Measurements from ENCODE around the gene MTG1. TPM values are rescaled to one million over a fixed set of nuclear protein-coding genes. Genes with fewer than 3 reads are reported as not detected.

The MTG1 gene, protein sequence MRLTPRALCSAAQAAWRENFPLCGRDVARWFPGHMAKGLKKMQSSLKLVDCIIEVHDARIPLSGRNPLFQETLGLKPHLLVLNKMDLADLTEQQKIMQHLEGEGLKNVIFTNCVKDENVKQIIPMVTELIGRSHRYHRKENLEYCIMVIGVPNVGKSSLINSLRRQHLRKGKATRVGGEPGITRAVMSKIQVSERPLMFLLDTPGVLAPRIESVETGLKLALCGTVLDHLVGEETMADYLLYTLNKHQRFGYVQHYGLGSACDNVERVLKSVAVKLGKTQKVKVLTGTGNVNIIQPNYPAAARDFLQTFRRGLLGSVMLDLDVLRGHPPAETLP
- total RNA-seq, result 19.3 and 23.1 TPM in 2 replicates

DNA sequence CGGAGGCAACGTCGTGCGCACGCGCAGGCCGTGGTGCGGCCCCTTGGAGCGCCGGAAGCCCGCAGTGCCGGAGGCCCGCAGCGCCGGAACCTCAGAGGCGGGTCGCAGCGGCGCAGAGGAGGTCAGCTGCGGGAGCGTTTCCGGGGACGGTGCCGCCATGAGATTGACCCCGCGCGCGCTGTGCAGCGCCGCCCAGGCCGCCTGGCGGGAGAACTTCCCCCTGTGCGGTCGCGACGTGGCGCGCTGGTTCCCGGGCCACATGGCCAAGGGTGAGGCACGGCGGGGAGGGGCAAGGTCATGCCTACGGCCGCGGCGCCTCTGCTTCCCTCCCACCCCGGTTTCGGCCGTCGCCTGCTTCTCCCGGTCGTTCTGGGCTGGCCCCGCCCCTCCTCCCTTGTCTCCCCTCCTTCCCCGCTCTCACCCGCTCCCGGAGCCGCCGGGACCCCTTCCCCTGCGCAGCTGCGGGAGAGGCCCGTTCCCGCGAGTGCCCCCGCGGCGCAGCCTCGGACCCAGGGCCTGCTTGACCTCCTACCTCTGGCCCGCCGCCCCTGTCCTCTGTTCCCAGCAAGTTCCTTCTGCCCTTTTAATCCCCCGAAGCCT lies at the start of gene MTG1:
Gene MTG1 (plus strand): TSS at position 94 of the 600 bp plus-strand sequence. CDS start 64 bp downstream, at position 158.

DNA sequence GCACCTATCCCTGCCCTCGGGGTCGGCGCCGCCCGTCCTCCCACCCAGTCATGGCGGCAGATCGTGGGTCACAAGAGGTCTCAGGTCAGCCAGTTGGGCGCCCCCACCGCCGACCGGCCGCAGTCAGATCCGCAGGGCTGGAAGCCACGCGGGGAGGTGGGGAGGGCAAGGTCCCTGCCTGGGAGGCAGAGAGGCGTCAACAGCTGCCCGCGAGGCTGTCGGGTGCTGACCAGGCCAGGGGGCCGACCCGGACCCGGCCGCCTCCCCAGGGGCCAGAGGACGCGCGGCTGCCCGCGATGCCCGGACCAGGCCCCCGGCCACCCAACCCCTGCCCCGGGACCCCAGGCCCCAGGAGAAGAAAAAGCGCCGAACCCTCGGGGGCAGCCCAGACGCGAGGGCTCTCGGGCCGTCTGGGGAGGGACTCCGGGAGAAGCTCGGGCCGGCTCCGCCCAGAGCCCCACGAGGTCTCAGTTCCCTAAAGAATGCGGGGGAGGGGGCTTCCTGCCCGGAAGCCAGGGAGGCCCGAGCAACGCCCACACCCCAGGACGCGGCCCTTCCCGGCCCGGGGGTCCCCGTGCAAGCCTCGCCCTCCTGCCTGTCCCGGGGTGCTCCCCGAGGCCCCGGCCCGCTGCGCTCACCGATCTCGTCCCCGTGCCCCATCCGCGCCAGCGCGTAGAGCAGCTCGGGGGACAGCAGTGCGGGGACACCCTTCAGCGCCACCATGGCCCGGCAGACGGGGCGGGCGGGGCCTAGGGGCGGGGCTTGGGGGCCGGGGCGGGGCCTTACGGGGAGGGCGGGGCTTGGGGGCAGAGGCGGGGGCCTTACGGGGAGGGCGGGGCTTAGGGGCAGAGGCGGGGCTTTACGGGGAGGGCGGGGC lies 36.4 kb upstream of the MTG1 start, which contains the start of gene FUOM:
Gene FUOM (minus strand): TSS at position 735 of the 877 bp plus-strand sequence. CDS start 12 bp downstream, at position 723.

DNA sequence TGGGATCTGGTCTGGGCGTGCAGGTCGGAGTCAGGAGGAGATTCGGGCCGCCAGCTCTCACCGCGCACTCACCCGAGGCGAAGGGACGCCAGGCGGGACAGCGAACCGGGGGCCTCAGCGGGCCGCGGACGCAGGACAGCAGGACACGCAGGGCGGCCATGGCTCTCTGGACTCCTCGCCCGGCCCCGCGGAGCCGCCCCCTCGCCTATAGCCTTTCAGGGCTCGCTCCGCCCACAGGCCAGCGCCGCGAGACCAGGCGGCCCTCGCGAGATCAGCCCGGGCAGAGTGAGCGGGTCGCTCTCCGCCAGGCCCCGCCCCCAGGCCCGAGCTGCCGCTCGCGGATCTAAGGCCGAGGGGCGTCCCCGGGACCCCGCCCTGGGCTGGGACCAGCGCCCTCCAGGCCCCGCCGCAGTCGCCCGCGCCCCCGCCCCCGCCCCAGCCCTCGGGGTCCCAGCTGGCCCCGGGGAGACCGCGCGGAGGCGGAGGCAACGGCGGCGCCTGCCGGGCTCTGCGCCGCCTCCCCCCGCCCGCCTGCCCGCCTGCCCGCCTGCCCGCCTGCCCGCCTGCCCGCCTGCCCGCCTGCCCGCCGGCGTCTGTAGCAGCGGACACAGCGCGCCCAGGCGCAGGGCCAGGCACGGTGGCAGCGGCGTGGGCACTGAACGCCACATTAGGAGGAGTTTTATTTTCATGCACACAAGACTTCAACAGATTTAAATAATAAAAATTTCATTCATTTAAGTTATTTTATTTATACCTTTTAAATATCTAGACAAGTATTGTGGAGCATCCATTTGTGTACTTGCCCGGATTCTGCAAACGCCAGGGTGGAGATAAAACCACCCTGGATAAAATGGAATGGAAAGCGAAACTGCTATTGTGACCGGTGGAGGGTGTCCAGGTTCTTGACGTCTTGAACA lies 20.5 kb upstream of the MTG1 start, which contains the start of gene ECHS1:
Gene ECHS1 (minus strand): TSS at position 181 of the 917 bp plus-strand sequence. CDS start 21 bp downstream, at position 160.

DNA sequence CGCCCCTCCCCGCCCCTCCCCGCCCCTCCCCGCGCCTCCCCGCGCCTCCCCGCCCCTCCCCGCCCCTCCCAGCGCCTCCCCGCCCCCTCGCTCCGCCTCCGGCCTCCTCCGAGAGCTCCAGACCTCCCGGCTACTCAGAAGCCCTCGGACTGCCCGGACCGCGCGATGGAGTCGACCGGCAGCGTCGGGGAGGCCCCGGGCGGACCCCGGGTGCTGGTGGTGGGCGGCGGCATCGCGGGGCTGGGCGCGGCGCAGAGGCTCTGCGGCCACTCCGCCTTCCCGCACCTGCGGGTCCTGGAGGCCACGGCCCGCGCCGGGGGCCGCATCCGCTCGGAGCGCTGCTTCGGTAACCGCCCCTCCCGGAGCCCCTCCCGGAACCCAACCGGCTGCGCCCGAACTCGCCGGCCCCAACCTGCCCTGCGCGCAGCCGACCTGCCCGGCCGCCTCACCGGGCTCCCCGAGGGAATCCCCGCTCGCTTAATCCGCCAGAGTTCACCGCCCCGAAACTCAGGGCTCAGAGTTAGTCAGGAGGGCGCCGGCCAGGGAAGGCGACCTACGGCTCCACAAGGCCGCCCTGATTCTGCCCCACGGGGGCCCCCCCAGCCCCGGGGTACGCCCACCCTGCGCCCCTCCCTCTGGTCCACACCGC lies 14.7 kb upstream of the MTG1 start, which contains the start of gene PAOX:
Gene PAOX (plus strand): TSS at position 111 of the 649 bp plus-strand sequence. CDS start 55 bp downstream, at position 166.

DNA sequence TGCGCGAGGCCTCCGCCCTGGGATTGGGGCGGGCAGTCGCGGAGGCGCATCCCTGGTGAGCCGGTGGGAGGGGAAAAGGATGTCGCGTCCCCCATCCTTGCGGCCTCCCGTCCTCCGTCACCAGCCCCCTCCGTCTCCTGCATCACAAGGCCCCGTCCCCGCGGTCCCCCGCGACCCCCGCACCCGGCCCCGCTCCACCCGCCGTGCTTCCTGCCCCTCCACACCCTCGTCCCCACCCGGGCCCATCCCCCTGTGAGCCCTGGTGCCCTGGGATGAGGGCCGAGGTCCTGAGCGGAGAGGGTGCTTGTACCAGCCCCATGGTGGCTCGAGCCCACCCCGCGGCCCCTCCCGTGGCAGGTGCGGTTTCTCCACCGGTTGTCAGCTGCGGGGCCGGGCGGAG lies 30.6 kb downstream of the MTG1 start, which contains the start of gene SPRN:
Gene SPRN (minus strand): TSS at position 25 of the 400 bp plus-strand sequence. CDS start 944 bp downstream, outside the sequence.

DNA sequence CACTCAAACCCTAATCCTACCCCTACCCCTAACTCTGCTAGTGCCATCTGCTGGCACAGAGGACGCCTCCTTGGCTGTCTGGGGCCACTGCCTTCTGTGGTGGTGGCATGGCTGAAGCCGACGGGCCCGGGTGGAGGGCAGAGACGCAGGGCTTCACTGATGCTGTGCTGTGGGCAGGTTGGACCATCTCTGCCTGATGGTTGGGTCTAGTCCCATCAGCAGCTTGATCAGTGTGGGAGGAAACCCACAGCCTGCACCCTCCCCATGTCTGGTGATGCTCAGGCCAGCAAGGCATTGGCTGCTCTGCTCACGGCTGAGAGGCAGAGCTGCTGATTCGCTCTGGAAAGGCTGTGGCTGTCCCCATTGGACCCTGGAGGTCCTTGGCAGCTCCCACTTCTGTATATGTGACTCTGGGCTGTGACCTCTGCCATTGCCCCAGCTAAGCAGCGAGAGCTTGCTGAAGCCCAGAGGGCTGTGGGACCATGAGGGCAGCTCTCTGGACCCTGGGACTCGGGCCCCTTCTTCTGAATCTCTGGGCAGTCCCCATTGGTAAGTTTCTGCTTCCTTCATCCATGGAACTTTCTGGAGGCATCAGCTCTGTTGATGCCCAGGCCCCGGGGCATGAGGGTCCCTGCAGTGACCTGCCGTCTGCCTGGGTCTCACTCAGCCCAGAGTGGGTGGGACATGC lies 59.7 kb downstream of the MTG1 start, which contains the start of gene SCART1:
Gene SCART1 (plus strand): TSS at position 430 of the 688 bp plus-strand sequence. CDS start 53 bp downstream, at position 483.

Other genes starting within 250 kb of the MTG1 start
- 0.12 and 0.26 TPM in 2 replicates for gene KNDC1, start 233.9 kb upstream of the MTG1 start, total RNA-seq
- gene UTF1, start 163.9 kb upstream of the MTG1 start, total RNA-seq, result not detected in 2 replicates
- not detected in 2 replicates for gene VENTX, start 156.3 kb upstream of the MTG1 start, total RNA-seq
- 0.87 and 1.3 TPM in 2 replicates for gene ADAM8, start 117.3 kb upstream of the MTG1 start, total RNA-seq
- gene TUBGCP2, start 85.3 kb upstream of the MTG1 start, total RNA-seq, result 66.4 and 71.7 TPM in 2 replicates
- 18.4 and 21.8 TPM in 2 replicates for gene ZNF511, start 85.2 kb upstream of the MTG1 start, total RNA-seq
- gene CALY, start 57.3 kb upstream of the MTG1 start, total RNA-seq, result not detected in 2 replicates
- gene PRAP1, start 46.8 kb upstream of the MTG1 start, total RNA-seq, result not detected in 2 replicates
- 6.1 and 9.5 TPM in 2 replicates for gene FUOM, start 36.1 kb upstream of the MTG1 start, total RNA-seq
- 60.6 and 65.6 TPM in 2 replicates for gene ECHS1, start 20.8 kb upstream of the MTG1 start, total RNA-seq
- 4.2 and 5.4 TPM in 2 replicates for gene PAOX, start 14.9 kb upstream of the MTG1 start, total RNA-seq
- gene SPRN, start 30.5 kb downstream of the MTG1 start, total RNA-seq, result 0.12 and 0.13 TPM in 2 replicates
- gene SCART1, start 59.8 kb downstream of the MTG1 start, total RNA-seq, result 3.3 TPM in 2 replicates
- gene CYP2E1, start 133.2 kb downstream of the MTG1 start, total RNA-seq, result 0.40 and 0.56 TPM in 2 replicates
- 0.19 TPM in 1 of 2 replicates, not detected in the other for gene SYCE1, start 171.4 kb downstream of the MTG1 start, total RNA-seq
- not detected in 2 replicates for gene FRG2B, start 232.6 kb downstream of the MTG1 start, total RNA-seq